ENCODE data around the gene MS4A6E.
"Not testable (repeated sequence)": the region's sequence is repeated elsewhere in the genome, so short reads cannot be mapped to it uniquely, and the experiment has no call there.

MS4A6E gene

DNA sequence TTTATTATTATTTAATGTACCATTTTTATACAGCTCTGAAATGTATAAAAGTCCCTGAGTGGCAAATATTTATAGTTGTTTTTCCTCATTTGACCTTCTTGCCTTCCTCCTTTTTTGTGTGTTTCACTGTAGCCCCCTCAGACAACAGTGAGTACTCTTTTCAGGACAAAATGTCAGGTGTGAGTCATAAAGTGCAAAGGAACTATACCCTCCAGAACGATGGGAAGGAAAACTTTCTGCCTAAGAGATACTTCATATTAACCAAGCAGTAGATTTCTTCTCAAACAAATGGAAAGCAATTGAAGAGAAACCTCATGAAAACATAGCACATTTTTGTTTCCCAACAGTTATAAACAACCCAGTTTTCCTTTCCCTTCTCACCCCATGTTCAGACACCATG is 35.2 kb downstream of the MS4A6E start:
- Histone ChIP-seq H2AFZ (ENCODE audit: low read length) (no peak overlapping the region), H3K4me2 (ENCODE audit: low read length) (no peak overlapping the region), H3K4me1 (ENCODE audit: insufficient read depth, low read length, severe bottlenecking) (peaks cover 31% of the 10 kb centered on the region), H3K9me3 (ENCODE audit: low read length) (peaks cover 23% of the 10 kb centered on the region), H3F3A (ENCODE audit: insufficient read depth, low read length) (no peaks in the 10 kb centered on the region), H3K27ac (ENCODE audit: low read depth, low read length, poor library complexity, severe bottlenecking) (no peak overlapping the region), H3K36me3 (ENCODE audit: insufficient read depth, low read length) (no peaks in the 10 kb centered on the region; the same call in 1 of the 2 replicates), H4K20me1 (ENCODE audit: insufficient read depth, low read length) (no peaks in the 10 kb centered on the region), H3K79me2 (ENCODE audit: insufficient read depth, low read length) (no peaks in the 10 kb centered on the region), H3K9me2 (ENCODE audit: low read depth, low read length) (no peaks in the 10 kb centered on the region), H3K27me3 (ENCODE audit: insufficient read depth, low read length) (no peaks in the 10 kb centered on the region), H3K9ac (ENCODE audit: low read length) (no peak overlapping the region), H3K4me3 (ENCODE audit: low read depth, low read length, poor library complexity, severe bottlenecking) (no peak overlapping the region)
- TF ChIP-seq, protein P1, sequence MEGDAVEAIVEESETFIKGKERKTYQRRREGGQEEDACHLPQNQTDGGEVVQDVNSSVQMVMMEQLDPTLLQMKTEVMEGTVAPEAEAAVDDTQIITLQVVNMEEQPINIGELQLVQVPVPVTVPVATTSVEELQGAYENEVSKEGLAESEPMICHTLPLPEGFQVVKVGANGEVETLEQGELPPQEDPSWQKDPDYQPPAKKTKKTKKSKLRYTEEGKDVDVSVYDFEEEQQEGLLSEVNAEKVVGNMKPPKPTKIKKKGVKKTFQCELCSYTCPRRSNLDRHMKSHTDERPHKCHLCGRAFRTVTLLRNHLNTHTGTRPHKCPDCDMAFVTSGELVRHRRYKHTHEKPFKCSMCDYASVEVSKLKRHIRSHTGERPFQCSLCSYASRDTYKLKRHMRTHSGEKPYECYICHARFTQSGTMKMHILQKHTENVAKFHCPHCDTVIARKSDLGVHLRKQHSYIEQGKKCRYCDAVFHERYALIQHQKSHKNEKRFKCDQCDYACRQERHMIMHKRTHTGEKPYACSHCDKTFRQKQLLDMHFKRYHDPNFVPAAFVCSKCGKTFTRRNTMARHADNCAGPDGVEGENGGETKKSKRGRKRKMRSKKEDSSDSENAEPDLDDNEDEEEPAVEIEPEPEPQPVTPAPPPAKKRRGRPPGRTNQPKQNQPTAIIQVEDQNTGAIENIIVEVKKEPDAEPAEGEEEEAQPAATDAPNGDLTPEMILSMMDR (IDR thresholded peaks at IDR 0.05; ENCODE audit: low read length): no peak

GRCh38 chr11:60363542-60364470 is 36.8 kb downstream of the MS4A6E start:
- peak overlapping the region; percentile 26 for H3K4me3 ChIP-seq (ENCODE audit: low read depth, low read length, poor library complexity, severe bottlenecking)
- H3K27ac ChIP-seq (ENCODE audit: low read depth, low read length, poor library complexity, severe bottlenecking): no peak overlapping the region
- no peaks in the 10 kb centered on the region for H3K79me2 ChIP-seq (ENCODE audit: insufficient read depth, low read length)
- no peaks in the 10 kb centered on the region for H3F3A ChIP-seq (ENCODE audit: insufficient read depth, low read length)
- no peaks in the 10 kb centered on the region for H3K27me3 ChIP-seq (ENCODE audit: insufficient read depth, low read length)
- H3K9ac ChIP-seq (ENCODE audit: low read length): peak overlapping the region; percentile 15; the same call in 1 of the 2 replicates
- H3K4me1 ChIP-seq (ENCODE audit: insufficient read depth, low read length, severe bottlenecking): peaks cover 24% of the 10 kb centered on the region
- no peaks in the 10 kb centered on the region for H4K20me1 ChIP-seq (ENCODE audit: insufficient read depth, low read length)
- H3K4me2 ChIP-seq (ENCODE audit: low read length): peak overlapping the region; percentile 55; the same call in 1 of the 2 replicates
- peaks cover 23% of the 10 kb centered on the region for H3K9me3 ChIP-seq (ENCODE audit: low read length)
- TF ChIP-seq, protein P1 (IDR thresholded peaks at IDR 0.05; ENCODE audit: low read length): peak; percentile 81
- TF ChIP-seq EZH2 (IDR thresholded peaks at IDR 0.05; ENCODE audit: borderline replicate concordance, low read length): no peak
- peak overlapping the region; percentile 10 for H2AFZ ChIP-seq (ENCODE audit: low read length)
- no peaks in the 10 kb centered on the region for H3K9me2 ChIP-seq (ENCODE audit: low read depth, low read length)
- no peaks in the 10 kb centered on the region; the same call in 1 of the 2 replicates for H3K36me3 ChIP-seq (ENCODE audit: insufficient read depth, low read length)

GRCh38 chr11:60366262-60366904 is 39.3 kb downstream of the MS4A6E start:
- not testable (repeated sequence) for H3K79me2 ChIP-seq (ENCODE audit: insufficient read depth, low read length); H3K9ac ChIP-seq (ENCODE audit: low read length); H3K27me3 ChIP-seq (ENCODE audit: insufficient read depth, low read length); H2AFZ ChIP-seq (ENCODE audit: low read length); H3F3A ChIP-seq (ENCODE audit: insufficient read depth, low read length); H3K4me2 ChIP-seq (ENCODE audit: low read length); H3K9me2 ChIP-seq (ENCODE audit: low read depth, low read length); H4K20me1 ChIP-seq (ENCODE audit: insufficient read depth, low read length); H3K36me3 ChIP-seq (ENCODE audit: insufficient read depth, low read length); H3K27ac ChIP-seq (ENCODE audit: low read depth, low read length, poor library complexity, severe bottlenecking); H3K9me3 ChIP-seq (ENCODE audit: low read length); H3K4me3 ChIP-seq (ENCODE audit: low read depth, low read length, poor library complexity, severe bottlenecking)
- peaks cover 24% of the 10 kb centered on the region for H3K4me1 ChIP-seq (ENCODE audit: insufficient read depth, low read length, severe bottlenecking)

All from OCI-LY1 (cell line).